Measurements from ENCODE around the gene OBSCN. TPM values are rescaled to one million over a fixed set of nuclear protein-coding genes. Genes with fewer than 3 reads are reported as not detected.

The OBSCN gene
- total RNA-seq, 1 experiment from 2014 or later, result 33.3 TPM

DNA sequence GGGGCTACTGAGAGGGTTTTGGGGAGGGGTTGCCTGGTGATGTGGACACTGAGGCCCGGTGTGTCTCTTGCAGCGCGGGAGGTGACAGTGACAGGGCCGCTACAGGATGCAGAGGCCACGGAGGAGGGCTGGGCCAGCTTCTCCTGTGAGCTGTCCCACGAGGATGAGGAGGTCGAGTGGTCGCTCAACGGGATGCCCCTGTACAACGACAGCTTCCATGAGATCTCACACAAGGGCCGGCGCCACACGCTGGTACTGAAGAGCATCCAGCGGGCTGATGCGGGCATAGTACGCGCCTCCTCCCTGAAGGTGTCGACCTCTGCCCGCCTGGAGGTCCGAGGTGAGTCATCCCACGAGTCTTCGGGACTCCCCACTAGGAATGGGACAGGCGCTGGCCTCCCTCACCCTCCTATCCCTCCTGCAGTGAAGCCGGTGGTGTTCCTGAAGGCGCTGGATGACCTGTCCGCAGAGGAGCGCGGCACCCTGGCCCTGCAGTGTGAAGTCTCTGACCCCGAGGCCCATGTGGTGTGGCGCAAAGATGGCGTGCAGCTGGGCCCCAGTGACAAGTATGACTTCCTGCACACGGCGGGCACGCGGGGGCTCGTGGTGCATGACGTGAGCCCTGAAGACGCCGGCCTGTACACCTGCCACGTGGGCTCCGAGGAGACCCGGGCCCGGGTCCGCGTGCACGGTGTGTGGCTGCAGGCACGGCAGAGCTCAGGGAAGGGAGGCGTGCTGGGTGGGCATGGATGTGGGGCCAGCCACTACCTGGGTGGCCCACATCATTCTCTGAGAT is 72.5 kb downstream of the OBSCN start:
- no peak for TF ChIP-seq CTCF (conservative IDR thresholded peaks at IDR 0.05)
- Histone ChIP-seq H3K4ac (ENCODE audit: low read depth, low read length) (no peak overlapping the region), H2AK5ac (ENCODE audit: insufficient read length, low read length) (no peak overlapping the region), H2BK15ac (ENCODE audit: low read depth, low read length) (no peak overlapping the region), H2BK120ac (ENCODE audit: low read depth, low read length, poor library complexity, severe bottlenecking) (no peak overlapping the region), H3T11ph (ENCODE audit: low read length) (no peak overlapping the region), H3K23me2 (ENCODE audit: insufficient read length, low read depth, low read length, poor library complexity, severe bottlenecking) (peaks cover 5% of the 10 kb centered on the region), H3K9ac (ENCODE audit: extremely low read depth, insufficient read length, low read length) (no peak overlapping the region), H3K79me1 (ENCODE audit: insufficient read depth, low read depth, low read length, poor library complexity, severe bottlenecking) (no peaks in the 10 kb centered on the region), H2AFZ (ENCODE audit: low read length) (no peak overlapping the region), H3K23ac (ENCODE audit: insufficient read length, low read depth, low read length) (no peak overlapping the region), H2BK20ac (ENCODE audit: low read depth, low read length, poor library complexity, severe bottlenecking) (no peak overlapping the region), H3K27me3 (ENCODE audit: insufficient read depth, low read length) (no peaks in the 10 kb centered on the region), H4K91ac (ENCODE audit: insufficient read length, low read depth, low read length) (no peak overlapping the region), H4K20me1 (ENCODE audit: control insufficient read depth, insufficient read depth, insufficient read length) (no peaks in the 10 kb centered on the region), H3K56ac (ENCODE audit: insufficient read length, low read depth, low read length) (no peak overlapping the region), H2BK12ac (ENCODE audit: insufficient read length, low read depth, low read length) (no peak overlapping the region), H3K27ac (ENCODE audit: insufficient read length, low read depth, low read length) (no peak overlapping the region), H3K79me2 (ENCODE audit: insufficient read depth, low read length) (no peaks in the 10 kb centered on the region), H2BK5ac (ENCODE audit: insufficient read length, low read length) (no peak overlapping the region), H3K9me3 (ENCODE audit: control insufficient read depth, low read depth, low read length) (no peaks in the 10 kb centered on the region), H3K4me2 (ENCODE audit: insufficient read depth, insufficient read length, low read length) (no peak overlapping the region), H4K5ac (ENCODE audit: insufficient read length, low read depth, low read length) (no peak overlapping the region), H4K8ac (replicated peaks; ENCODE audit: insufficient read length, low read depth, low read length) (no peak overlapping the region), H3K4me1 (ENCODE audit: insufficient read depth, low read length) (no peaks in the 10 kb centered on the region), H3K14ac (ENCODE audit: insufficient read depth, low read length) (no peak overlapping the region), H3K18ac (ENCODE audit: insufficient read length, low read depth, low read length) (no peak overlapping the region)
- Mint-ChIP-seq H3K4me1 (no peaks in the 10 kb centered on the region), H3K27me3 (ENCODE audit: low read depth) (no peaks in the 10 kb centered on the region), H3K27ac (no peak overlapping the region), H3K4me3 (no peak overlapping the region), H3K36me3 (ENCODE audit: insufficient read depth in 1 of 3, low read depth in 3 of 3) (peaks cover 14 to 45% (median 29%) of the 10 kb centered on the region in 3 experiments; a peak in 6 of 7 replicates), H3K9me3 (no peaks in the 10 kb centered on the region)
- DNase-seq, result peak; percentile 29
- no CpG with 5 or more reads among the region's 48 CpGs for WGBS (ENCODE audit: extremely low coverage, insufficient read length, low lambda C conversion rate)

All from H9 (cell line).